GM21360 (cell line): ENCODE results near the gene PLCZ1.
"Not testable (repeated sequence)": the region's sequence is repeated elsewhere in the genome, so short reads cannot be mapped to it uniquely, and the experiment has no call there.

Experiments
- ATAC-seq: cut with Tn5 transposase; IDR thresholded peaks from one replicate; pipeline ENCODE4 v1.9.1; 2021; ENCODE audit warnings: mild to moderate bottlenecking, moderate library complexity; ENCODE audit not compliant: unreplicated experiment

The PLCZ1 gene

GRCh38 chr12:18706798-18707197, 31.0 kb downstream of the PLCZ1 start:
- no peak for ATAC-seq

GRCh38 chr12:18703911-18704310, 33.9 kb downstream of the PLCZ1 start:
- no peak for ATAC-seq

- no peak for ATAC-seq
Observed at GRCh38 chr12:18703321-18703720, 34.5 kb downstream of the PLCZ1 start.

- ATAC-seq: no peak
Observed at GRCh38 chr12:18700271-18700670, 37.5 kb downstream of the PLCZ1 start.

GRCh38 chr12:18696971-18697602, 40.7 kb downstream of the PLCZ1 start:
- no peak for ATAC-seq

GRCh38 chr12:18693986-18694385, 43.8 kb downstream of the PLCZ1 start:
- ATAC-seq: not testable (repeated sequence)

GRCh38 chr12:18690653-18691052, 47.2 kb downstream of the PLCZ1 start:
- ATAC-seq: no peak

GRCh38 chr12:18689771-18690170, 48.0 kb downstream of the PLCZ1 start:
- no peak for ATAC-seq

- ATAC-seq: no peak
Observed at GRCh38 chr12:18684430-18684829, 53.4 kb downstream of the PLCZ1 start.

- ATAC-seq: no peak
Observed at GRCh38 chr12:18683327-18684013, 54.3 kb downstream of the PLCZ1 start.

- ATAC-seq: no peak
Observed at GRCh38 chr12:18681818-18682217, 56.0 kb downstream of the PLCZ1 start.

GRCh38 chr12:18676996-18677588, 60.7 kb downstream of the PLCZ1 start:
- ATAC-seq: no peak

GRCh38 chr12:18676141-18676540, 61.7 kb downstream of the PLCZ1 start:
- no peak for ATAC-seq

- no peak for ATAC-seq
Observed at GRCh38 chr12:18658829-18659228, 79.0 kb downstream of the PLCZ1 start.

- ATAC-seq: no peak
Observed at GRCh38 chr12:18658179-18658578, 79.6 kb downstream of the PLCZ1 start.

- no peak for ATAC-seq
Observed at GRCh38 chr12:18655351-18655750, 82.5 kb downstream of the PLCZ1 start.

GRCh38 chr12:18653465-18653864, 84.3 kb downstream of the PLCZ1 start:
- ATAC-seq: no peak

- no peak for ATAC-seq
Observed at GRCh38 chr12:18652596-18652995, 85.2 kb downstream of the PLCZ1 start.

GRCh38 chr12:18651525-18651924, 86.3 kb downstream of the PLCZ1 start:
- no peak for ATAC-seq

- no peak for ATAC-seq
Observed at GRCh38 chr12:18646286-18646890, 91.4 kb downstream of the PLCZ1 start.

- no peak for ATAC-seq
Observed at GRCh38 chr12:18644564-18644963, 93.2 kb downstream of the PLCZ1 start.

- no peak for ATAC-seq
Observed at GRCh38 chr12:18643681-18644080, 94.1 kb downstream of the PLCZ1 start.
